ENCODE data around the gene TFAP2E.

The TFAP2E gene

GRCh38 chr1:35642471-35642955, 69.4 kb downstream of the TFAP2E start:
- Histone ChIP-seq H4K20me1 (ENCODE audit: insufficient read depth, low read length) (no peaks in the 10 kb centered on the region), H3K27me3 (ENCODE audit: low read depth, low read length) (peaks cover 15% of the 10 kb centered on the region; the same call in 1 of the 2 replicates), H3K9me3 (ENCODE audit: insufficient read depth, low read length) (no peaks in the 10 kb centered on the region), H3K36me3 (replicated peaks; ENCODE audit: low read depth, low read length) (no peaks in the 10 kb centered on the region), H3K4me2 (ENCODE audit: low read length) (peak overlapping the region; percentile 86), H2AFZ (ENCODE audit: low read depth, low read length) (peak overlapping the region; percentile 92), H3K9ac (ENCODE audit: low read length) (peak overlapping the region; percentile 78), H3K79me2 (ENCODE audit: low read length) (peaks cover 42% of the 10 kb centered on the region), H3K4me3 (ENCODE audit: low read length) (peak overlapping the region; percentile 90), H3K27ac (ENCODE audit: low read length) (0 out of 2 replicates have a peak overlapping the region, but pooled peaks have one; percentile 65), H3K4me1 (ENCODE audit: low read length) (peaks cover 11% of the 10 kb centered on the region)
- TF ChIP-seq CTCF (IDR thresholded peaks at IDR 0.05; ENCODE audit: low read depth, low read length) (no peak), EZH2phosphoT487 (IDR thresholded peaks at IDR 0.05; ENCODE audit: low read depth) (no peak)

- no peaks in the 10 kb centered on the region for H3K9me3 ChIP-seq (ENCODE audit: insufficient read depth, low read length)
- H4K20me1 ChIP-seq (ENCODE audit: insufficient read depth, low read length): no peaks in the 10 kb centered on the region
- H3K36me3 ChIP-seq (replicated peaks; ENCODE audit: low read depth, low read length): no peaks in the 10 kb centered on the region
- H3K4me3 ChIP-seq (ENCODE audit: low read length): no peak overlapping the region
- H3K79me2 ChIP-seq (ENCODE audit: low read length): peaks cover 25% of the 10 kb centered on the region
- no peak overlapping the region for H3K9ac ChIP-seq (ENCODE audit: low read length)
- H3K4me1 ChIP-seq (ENCODE audit: low read length): 0 out of 2 replicates have a peak, but pooled peaks cover 3% of the 10 kb centered on the region
- H3K4me2 ChIP-seq (ENCODE audit: low read length): no peak overlapping the region
- peaks cover 15% of the 10 kb centered on the region; the same call in 1 of the 2 replicates for H3K27me3 ChIP-seq (ENCODE audit: low read depth, low read length)
- TF ChIP-seq EZH2phosphoT487 (IDR thresholded peaks at IDR 0.05; ENCODE audit: low read depth) (no peak), CTCF (IDR thresholded peaks at IDR 0.05; ENCODE audit: low read depth, low read length) (no peak)
- no peak overlapping the region for H3K27ac ChIP-seq (ENCODE audit: low read length)
- H2AFZ ChIP-seq (ENCODE audit: low read depth, low read length): no peak overlapping the region
Measured at GRCh38 chr1:35644204-35644603, 71.1 kb downstream of the TFAP2E start.
